GM10266 (cell line): ENCODE measurements around the gene LINC01488.

Experiments used
- DNase-seq: peaks from one replicate; pipeline ENCODE4 v3.0.0; 2012; ENCODE audit errors: extremely low spot score
- TF ChIP-seq, protein P1 (sequence below): IDR thresholded peaks from 2 replicates; pipeline ENCODE4 v1.5.1; 2012; ENCODE audit warnings: mild to moderate bottlenecking, low read depth; ENCODE audit not compliant: control insufficient read depth, insufficient read depth; ENCODE audit errors: missing control alignments

Gene LINC01488

DNA sequence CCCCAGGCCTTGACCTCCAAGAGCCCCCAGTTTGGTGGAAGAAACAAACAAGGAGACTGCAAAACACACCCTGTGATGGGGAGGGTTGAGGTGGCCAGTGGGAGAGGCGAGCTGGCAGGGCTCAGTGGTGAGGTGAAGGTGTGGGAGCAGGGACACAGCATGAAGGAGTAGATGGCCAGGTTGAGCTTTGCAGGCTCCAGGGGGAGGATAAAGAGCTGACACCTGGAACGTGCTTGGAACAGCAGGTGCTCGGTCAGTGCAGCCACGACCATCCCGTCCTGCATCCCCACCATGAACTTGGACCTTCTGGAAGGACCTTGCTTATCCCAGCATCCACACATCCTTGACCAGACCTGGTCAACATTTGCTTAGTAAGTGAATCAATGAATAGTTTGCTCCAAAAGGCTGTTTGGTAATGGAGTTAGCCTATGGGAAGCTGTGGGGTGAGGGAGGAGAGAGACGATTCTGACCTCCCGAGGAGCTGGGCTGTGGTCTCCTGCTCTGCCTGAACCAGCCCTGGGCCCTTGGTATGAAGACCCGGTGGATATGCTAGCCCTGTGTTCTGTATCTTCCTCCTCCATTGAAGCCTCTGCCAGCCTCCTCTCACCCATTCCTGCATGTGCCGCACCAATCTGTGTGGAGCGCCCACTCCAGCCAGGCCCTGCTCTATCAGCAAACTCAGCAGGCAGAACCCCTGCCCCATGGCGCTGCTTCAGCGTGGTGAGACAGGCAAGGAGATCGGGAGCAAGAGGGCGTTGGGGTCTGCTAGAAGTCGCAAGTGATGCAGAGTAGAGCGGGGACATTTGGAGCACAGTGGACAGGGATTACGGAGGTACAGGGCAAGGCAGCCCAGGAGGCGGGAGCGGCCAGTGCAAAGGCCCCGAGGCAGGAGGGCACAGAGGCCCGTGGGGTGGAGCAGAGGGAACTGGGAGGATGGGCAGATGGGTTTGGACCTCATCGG is 9.9 kb downstream of the LINC01488 start:
- TF ChIP-seq, protein P1, sequence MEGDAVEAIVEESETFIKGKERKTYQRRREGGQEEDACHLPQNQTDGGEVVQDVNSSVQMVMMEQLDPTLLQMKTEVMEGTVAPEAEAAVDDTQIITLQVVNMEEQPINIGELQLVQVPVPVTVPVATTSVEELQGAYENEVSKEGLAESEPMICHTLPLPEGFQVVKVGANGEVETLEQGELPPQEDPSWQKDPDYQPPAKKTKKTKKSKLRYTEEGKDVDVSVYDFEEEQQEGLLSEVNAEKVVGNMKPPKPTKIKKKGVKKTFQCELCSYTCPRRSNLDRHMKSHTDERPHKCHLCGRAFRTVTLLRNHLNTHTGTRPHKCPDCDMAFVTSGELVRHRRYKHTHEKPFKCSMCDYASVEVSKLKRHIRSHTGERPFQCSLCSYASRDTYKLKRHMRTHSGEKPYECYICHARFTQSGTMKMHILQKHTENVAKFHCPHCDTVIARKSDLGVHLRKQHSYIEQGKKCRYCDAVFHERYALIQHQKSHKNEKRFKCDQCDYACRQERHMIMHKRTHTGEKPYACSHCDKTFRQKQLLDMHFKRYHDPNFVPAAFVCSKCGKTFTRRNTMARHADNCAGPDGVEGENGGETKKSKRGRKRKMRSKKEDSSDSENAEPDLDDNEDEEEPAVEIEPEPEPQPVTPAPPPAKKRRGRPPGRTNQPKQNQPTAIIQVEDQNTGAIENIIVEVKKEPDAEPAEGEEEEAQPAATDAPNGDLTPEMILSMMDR: no peak
- DNase-seq: no peak

DNA sequence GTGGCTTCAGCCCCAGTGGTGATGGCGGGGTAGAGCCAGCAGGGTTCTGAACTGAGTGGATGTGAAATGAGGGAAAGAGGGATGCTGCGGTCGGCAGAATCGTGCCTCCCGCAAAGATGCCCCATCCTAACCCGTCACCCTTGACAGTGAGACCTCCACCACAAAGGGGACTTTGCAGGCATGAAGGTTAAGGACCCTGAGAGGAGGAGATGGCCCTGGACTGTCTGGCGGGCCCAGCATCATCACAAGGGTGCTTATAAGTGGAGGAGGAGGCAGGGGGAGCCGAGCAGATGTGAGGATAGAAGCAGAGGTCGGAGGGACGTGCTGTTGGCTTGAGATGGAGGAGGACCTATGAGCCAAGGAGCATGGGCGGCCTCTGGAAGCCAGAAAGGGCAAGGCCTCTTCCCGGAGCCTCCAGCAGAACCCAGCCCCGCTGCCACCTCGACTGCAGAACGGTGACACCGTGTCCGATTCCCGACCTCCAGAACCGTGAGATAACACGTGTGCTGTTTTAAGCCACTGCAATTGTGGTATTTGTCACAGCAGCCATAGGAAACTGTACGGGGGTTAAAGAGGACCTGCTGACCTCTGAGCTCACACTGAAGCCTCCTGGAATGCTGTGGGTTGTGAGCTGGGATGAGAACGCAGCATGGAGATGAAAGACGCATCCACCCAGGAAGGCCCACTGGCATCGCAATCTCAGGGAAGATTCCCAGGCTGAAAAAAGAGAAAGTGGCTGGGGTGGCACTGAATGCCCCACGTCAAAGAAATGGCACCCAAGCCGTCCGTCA is 10.9 kb downstream of the LINC01488 start:
- TF ChIP-seq, protein P1: no peak
- DNase-seq: no peak

DNA sequence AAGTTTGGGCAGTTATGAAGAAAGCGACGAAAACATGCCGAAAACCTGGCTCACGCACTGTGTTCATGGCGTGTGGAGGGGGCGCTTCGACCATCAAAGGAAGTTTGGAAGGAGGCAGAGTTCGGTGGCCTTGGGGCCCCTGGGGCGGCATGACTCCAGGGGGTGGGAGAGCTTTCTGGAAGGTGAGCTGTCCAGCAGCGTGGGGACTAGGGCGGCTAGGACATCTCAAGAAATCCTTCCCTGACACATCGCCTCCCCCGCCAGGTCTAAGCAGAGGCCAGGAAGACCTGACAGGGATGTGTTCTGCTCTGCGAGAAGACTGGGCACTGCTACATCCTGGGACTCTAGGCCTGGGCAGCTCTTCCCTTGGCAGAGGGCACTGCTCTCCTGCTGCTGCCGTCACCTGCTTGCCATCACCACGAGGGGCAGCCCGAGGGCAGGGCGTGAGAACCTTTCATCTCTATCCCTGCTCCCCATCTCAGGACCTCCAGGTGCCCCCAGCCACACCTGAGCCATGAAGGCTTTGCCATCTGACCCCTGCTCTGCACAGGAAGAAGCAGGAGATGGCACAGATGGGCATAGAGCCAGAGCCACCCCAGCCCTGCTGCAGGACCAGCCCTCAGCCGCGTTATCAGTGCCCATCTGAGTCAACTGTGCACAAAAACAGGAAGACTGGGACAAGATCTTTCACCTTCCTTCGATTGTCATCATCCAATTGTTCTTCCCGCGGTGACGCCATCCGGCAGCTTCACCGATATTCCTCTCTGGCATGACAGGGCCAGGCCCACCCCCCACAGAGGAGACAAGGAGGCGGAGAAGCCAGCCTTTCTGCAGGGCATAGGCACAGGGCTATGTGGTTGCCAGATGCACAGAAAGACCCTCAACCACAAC is 12.7 kb downstream of the LINC01488 start:
- no peak for DNase-seq
- TF ChIP-seq, protein P1: no peak

DNA sequence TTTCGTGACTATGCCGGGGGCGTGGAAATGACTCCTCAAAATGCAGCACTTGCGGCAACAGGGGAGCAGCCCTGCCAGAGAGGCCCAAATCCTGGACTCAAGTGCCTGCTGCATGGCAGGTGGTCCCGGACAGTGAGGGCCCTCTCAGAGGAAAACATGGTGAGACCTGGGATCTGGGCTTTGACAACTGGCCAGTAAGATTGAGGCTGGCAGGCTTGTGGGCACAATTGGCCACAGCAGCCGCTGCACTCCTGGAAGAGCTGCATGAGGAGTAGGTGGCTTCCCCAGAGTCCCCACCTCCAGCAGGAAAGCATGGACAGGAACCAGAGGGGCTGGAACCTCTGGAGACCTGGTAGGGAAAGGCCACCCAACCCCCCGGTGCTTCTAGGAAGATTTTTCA is 13.4 kb downstream of the LINC01488 start:
- TF ChIP-seq, protein P1: no peak
- DNase-seq: no peak

DNA sequence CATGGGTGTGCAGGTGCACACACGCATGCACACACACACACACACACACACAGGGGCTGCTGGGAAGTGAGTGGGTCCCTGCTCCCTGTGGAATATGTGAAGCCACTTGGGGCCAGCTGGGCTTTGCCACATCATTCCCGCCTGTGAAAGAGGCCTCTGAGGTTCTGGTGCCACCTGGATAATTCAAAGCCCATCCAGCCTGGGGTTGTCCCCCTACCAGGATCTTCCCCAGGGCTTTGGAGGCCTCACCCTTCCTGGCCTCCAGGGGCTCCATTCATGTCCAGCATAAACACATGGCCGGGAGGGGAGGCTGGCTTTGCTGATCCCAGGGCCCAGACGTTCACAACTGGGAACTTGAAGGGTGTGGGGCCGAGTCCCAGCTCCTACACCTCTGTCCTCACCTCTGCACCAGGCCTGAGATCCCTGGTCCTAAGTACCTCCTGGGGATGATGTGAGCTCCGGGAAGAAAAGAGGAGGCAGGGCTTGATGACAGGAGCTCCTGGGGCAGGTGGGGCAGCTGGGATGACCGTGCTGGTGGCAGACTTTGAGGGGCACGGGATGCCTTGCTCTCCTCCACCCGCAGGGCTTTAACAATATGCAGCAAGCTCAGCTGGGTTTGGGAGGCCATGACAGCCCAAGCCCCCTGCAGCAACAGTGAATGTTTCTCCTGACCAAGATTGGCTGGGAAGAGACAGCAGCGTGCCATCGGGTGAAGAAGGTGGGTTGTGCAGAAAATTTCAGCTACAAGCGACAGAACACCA is 14.2 kb downstream of the LINC01488 start:
- DNase-seq: no peak
- TF ChIP-seq, protein P1: no peak

- DNase-seq: no peak
- TF ChIP-seq, protein P1: no peak
Observed at GRCh38 chr11:69496202-69496557, 14.7 kb downstream of the LINC01488 start.
